A549 (cell line): ENCODE data around the gene INTS6.

Source experiments
- CTCF ChIP-seq: fragments of >200 bp; sonication (Bioruptor Twin); formaldehyde crosslinking; IDR thresholded peaks from 3 replicates; pipeline ENCODE4 v1.5.1; 2016
- ESRRA ChIP-seq: fragments of 150-350 bp; IDR thresholded peaks from 2 replicates; pipeline ENCODE4 v1.6.1; 2014; ENCODE audit warnings: mild to moderate bottlenecking, low read length, borderline replicate concordance
- POLR2A ChIP-seq: IDR thresholded peaks from 2 replicates; pipeline ENCODE4 v1.6.1; 2012; ENCODE audit warnings: mild to moderate bottlenecking, low read length
- POLR2AphosphoS2 ChIP-seq: conservative IDR thresholded peaks from 2 replicates; pipeline ENCODE4 v1.6.1; 2012; ENCODE audit warnings: low read length, improper control_type of control experiment, inconsistent platforms

- TF ChIP-seq CTCF (no peak), POLR2A (no peak), POLR2AphosphoS2 (no peak), ESRRA (no peak)
These were observed 97.6 kb downstream of the INTS6 start for GRCh38 chr13:51355217-51355616.
